Stimulated activated CD4-positive, alpha-beta T cell treated with anti-CD3 and anti-CD28 coated beads, Interleukin-1b, Interleukin-23, amount 100 ng/mL, for 1 hour (primary cell): Measurements from ENCODE around the gene DMRTB1.

Experiments
- DNase-seq, 2 donors: peaks; one replicate each; pipeline ENCODE4 v3.0.0-alpha.2; 2020; ENCODE audit warnings: low read depth in 2 of 2

Gene DMRTB1

GRCh38 chr1:53435151-53435550 lies 24.0 kb upstream of the DMRTB1 start:
- DNase-seq, result no peak

- DNase-seq, result no peak
These were observed 20.5 kb upstream of the DMRTB1 start for GRCh38 chr1:53438427-53439336.

GRCh38 chr1:53439337-53440207 lies 19.6 kb upstream of the DMRTB1 start:
- DNase-seq, result no peak

- no peak for DNase-seq
These were observed 18.6 kb upstream of the DMRTB1 start for GRCh38 chr1:53440633-53441032.

GRCh38 chr1:53442299-53442698 lies 16.9 kb upstream of the DMRTB1 start:
- no peak for DNase-seq

- no peak for DNase-seq
These were observed 13.1 kb upstream of the DMRTB1 start for GRCh38 chr1:53446051-53446450.

GRCh38 chr1:53447413-53447812 lies 11.8 kb upstream of the DMRTB1 start:
- DNase-seq, result no peak

GRCh38 chr1:53448241-53448841 lies 10.9 kb upstream of the DMRTB1 start:
- DNase-seq, result no peak

GRCh38 chr1:53449021-53449420 lies 10.2 kb upstream of the DMRTB1 start:
- DNase-seq, result no peak

GRCh38 chr1:53449693-53450092 lies 9.5 kb upstream of the DMRTB1 start:
- no peak for DNase-seq

GRCh38 chr1:53450225-53450624 lies 9.0 kb upstream of the DMRTB1 start:
- DNase-seq, result no peak

GRCh38 chr1:53454019-53454418 lies 5.2 kb upstream of the DMRTB1 start:
- DNase-seq, result no peak

GRCh38 chr1:53455364-53455991 lies 3.7 kb upstream of the DMRTB1 start:
- no peak for DNase-seq

GRCh38 chr1:53458634-53459033 lies 565 bp upstream of the DMRTB1 start:
- no peak for DNase-seq

- DNase-seq, result no peak
These were observed 1.0 kb downstream of the DMRTB1 start for GRCh38 chr1:53460211-53460634.

- no peak for DNase-seq
These were observed 1.6 kb downstream of the DMRTB1 start for GRCh38 chr1:53460666-53461322.

- DNase-seq, result no peak
These were observed 2.3 kb downstream of the DMRTB1 start for GRCh38 chr1:53461323-53462044.

- DNase-seq, result no peak
These were observed 3.0 kb downstream of the DMRTB1 start for GRCh38 chr1:53462193-53462592.

- no peak for DNase-seq
These were observed 3.7 kb downstream of the DMRTB1 start for GRCh38 chr1:53462769-53463501.
